Femur (tissue), 1 donor: Measurements from ENCODE around the gene SATB1.
A peak's percentile ranks its signal among the peaks of the same experiment; 100 is the strongest.
"Not testable (repeated sequence)": the region's sequence is repeated elsewhere in the genome, so short reads cannot be mapped to it uniquely, and the experiment has no call there.

Source experiments
- DNase-seq: peaks from one replicate; pipeline ENCODE4 v3.0.0-alpha.2; 2017

SATB1 gene

DNA sequence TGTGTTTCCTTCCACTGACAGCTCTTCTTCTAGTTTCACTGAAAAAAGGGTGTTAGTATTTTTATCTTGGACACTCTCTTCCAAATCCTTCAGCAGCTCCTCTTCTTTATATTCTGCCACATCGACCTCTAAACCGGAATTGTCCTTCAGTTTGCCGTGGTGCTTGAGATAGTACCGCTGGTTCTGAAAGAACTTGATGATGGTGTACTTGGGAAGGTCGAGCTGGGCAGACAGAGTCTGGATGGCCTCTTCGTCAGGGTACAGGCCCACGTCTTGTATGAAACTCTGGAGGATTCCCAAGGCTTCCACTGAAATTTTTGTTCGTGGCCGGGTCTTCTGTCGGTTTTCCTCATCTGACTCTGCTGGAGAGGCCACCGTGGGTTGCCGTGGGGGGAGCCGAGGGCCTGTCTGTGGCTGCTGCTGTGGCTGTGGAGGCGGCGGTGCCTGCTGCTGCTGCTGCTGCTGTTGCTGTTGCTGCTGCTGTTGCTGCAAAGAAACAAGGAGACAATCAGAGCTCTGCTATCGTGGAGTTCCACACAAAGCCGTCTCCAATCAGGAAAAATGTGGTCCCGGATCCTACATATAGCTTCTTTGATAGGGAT, 75.8 kb downstream of the SATB1 start:
- no peak for DNase-seq

- DNase-seq, result no peak
Observed at GRCh38 chr3:18346097-18346496, 79.0 kb downstream of the SATB1 start.

DNA sequence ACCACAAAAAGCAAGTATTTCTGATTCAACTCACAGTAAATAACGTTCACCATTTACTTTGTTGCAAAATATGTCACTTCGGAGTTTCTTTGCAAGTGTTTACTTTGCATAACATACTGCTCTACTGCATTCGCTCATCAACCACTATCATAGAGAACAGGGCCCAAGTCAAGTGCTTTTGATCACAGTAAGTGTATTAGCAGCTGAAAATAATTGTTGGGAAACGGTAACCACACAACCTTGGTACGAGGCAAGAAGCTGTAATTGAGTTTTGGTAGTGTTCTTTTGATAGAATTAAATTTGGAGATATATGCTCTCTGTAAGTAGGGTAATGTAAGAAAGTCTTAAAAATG, 80.1 kb downstream of the SATB1 start:
- DNase-seq, result no peak

- no peak for DNase-seq
Observed at GRCh38 chr3:18344306-18345014, 80.7 kb downstream of the SATB1 start.

- DNase-seq, result no peak
Observed at GRCh38 chr3:18343809-18344208, 81.3 kb downstream of the SATB1 start.

GRCh38 chr3:18338827-18339514, 86.2 kb downstream of the SATB1 start:
- no peak for DNase-seq

GRCh38 chr3:18337231-18337630, 87.9 kb downstream of the SATB1 start:
- no peak for DNase-seq

DNA sequence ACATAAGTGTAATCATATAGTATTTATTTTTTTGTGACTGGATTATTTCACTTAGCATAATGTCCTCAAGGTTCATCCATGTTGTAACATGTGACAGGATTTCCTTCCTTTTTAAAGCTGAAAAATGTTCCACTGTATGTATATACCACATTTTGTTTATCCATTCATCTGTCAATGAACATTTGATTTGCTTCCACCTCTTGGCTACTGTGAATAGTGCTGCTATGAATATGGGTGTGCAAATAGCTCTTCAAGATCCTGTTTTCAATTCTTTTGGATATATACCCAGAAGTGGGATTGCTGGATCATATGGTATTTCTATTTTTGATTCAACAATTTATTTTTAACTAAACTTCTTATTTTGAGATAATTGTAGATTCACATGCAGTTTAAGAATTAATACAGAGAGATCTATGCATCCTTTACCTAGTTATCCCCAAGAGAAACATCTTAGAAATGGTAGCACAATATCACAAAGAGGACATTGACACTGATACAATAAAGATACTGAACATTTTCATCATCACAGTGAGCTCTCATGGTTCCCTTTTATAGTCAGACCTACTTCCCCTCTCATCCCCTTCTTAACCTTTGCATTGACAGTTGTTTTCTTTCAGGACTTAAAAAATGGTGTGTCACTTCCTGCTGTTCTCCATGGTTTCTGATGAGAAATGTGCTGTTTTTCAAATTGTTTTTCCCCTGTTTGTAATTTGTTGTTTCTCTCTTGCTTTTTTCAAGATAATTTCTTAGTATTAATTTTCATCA, 90.1 kb downstream of the SATB1 start:
- no peak for DNase-seq

- DNase-seq, result not testable (repeated sequence)
Observed at GRCh38 chr3:18330772-18331441, 94.2 kb downstream of the SATB1 start.

GRCh38 chr3:18308096-18308650, 117.0 kb downstream of the SATB1 start:
- DNase-seq, result no peak

DNA sequence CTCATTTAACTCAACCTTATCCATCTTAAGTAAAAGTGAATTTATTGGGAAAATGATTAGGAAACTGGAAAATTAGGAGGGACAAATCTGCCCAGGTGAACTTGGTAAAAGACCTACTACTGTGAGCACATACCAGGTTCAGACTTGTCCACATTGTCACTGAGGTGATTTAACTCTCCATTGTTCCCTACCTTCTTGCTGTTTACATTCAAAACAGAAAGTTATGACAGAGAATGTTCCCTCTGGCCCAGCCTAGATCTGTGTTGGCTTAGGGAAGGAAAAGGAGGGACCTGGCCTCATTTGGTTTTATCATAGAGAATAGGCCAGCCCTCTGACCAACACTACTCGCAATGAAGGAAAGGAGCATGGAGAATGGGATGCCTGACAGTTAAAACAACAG, 117.6 kb downstream of the SATB1 start:
- DNase-seq, result no peak

DNA sequence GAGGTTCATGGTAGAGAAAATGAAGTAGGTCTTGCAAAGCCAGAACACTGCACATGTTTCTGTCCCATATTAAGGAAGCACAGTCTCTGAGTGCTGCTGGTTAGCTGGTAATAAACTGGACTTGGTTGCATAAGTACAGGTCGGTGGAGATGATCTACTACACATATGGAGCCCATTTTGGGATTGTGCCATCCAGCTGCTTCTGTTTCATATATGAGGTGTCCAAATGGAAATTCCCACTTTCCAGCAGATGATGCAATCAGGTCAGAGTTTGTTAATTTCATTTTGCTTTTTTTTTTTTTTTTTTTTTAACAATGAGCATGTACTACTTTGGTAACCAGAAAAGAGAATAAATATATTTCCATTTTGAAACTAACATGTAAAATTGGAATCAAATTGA, 122.6 kb downstream of the SATB1 start:
- DNase-seq, result peak; percentile 43

DNA sequence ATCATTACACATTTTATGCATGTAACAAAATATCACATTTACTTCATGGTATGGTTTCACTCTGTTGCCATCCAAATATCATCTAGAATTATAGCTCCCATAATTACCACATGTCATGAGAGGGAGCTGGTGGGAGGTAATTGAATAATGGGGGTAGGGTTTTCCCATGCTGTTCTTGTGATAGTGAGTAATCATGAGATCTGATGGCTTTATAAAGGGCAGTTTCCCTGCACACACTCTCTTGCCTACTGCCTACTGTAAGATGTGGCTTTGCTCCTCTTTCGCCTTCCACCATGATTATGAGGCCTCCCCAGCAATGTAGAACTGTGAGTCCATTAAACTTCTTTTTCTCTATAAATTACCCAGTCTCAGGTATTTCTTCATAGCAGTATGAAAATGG, 123.4 kb downstream of the SATB1 start:
- DNase-seq, result no peak

DNA sequence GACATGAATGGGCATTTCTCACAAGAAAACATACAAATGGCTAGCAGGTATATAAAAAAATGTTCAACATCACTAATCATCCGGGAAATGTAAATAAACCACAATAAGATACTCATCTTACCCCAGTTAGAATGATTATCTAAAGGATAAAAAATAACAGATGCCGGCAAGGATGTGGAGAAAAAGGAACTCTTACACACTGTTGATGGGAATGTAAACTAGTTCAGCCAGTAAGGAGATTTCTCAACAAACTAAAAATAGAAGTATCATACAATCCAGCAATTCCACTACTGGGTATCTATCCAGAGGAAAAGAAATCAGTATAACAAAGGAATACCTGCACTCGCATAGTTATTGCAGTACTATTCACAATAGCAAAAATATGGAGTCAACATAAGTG, 124.2 kb downstream of the SATB1 start:
- no peak for DNase-seq

DNA sequence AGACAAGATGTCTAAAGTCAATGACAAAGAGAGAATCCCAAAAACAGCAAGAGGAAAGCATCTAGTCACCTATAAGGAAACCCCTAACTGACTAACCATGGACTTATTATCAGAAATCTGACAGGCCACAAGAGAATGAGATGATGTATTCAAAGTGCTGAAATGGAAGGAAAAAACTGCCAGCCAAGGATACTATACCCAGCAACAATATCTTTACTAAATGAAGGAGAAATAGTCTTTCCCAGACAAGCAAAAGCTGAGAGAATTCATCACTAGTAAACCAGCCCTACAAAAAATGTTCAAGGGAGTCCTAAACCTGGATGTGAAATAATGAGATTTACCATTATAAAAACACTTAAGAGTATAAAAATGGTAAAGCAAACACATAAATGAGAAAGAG, 128.0 kb downstream of the SATB1 start:
- DNase-seq, result no peak
